Measurements from ENCODE around the gene ZIC5.

ZIC5 gene

DNA sequence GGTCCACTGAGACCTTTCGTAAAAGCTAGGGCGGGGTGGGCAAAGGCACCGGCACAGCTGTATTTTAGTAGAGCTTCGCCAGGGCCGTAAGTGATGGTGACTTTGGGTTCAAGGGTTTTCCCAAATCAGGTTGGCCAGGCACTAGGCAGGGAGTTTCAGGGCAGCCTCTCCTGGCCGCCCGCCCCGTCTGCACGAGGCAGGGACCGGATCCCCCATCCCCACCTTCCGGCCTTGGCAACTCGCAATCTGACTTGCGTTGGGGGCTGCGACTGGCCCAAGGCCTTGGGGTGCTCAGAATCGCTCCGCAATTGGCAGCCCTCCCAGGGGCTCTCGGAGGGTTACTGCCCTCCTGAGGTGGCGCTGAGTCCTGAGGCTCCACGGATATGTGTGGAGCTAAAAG, 4.1 kb upstream of the ZIC5 start:
- no peak for DNase-seq

DNA sequence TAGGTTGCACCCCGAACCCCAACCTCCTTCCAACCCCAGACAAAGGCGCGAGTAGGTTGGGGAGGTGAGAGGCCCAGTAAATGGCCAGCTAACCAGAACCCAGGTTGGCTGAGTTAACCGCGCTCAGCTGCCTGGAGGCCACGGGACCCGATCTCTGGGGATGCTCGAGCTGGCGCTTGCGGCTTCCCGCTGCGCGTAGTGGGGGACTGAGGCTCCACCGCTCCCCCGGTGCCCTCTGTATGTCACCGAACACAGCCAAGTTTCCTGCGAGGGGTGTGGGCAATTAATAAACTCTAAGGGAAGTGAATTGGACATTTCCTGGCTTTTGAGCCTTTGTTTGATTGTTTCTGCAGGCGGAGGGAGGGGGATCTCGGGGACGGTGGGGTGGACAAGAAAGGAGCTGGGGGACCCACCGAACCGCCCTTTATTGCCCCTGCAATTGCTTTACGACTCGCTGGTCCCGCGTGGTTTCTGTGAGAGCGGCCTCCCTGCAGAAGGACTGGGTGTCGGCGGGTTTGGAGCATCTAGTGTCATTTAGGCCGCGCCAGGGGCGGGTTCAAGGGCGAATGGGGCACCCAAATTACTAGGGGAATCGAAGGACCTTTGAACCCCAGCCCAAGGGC, 3.5 kb upstream of the ZIC5 start:
- no peak for DNase-seq

GRCh38 chr13:99974296-99974938, 2.9 kb upstream of the ZIC5 start:
- DNase-seq = no peak

- DNase-seq = no peak
These were observed 2.2 kb upstream of the ZIC5 start for GRCh38 chr13:99973808-99974185.

DNA sequence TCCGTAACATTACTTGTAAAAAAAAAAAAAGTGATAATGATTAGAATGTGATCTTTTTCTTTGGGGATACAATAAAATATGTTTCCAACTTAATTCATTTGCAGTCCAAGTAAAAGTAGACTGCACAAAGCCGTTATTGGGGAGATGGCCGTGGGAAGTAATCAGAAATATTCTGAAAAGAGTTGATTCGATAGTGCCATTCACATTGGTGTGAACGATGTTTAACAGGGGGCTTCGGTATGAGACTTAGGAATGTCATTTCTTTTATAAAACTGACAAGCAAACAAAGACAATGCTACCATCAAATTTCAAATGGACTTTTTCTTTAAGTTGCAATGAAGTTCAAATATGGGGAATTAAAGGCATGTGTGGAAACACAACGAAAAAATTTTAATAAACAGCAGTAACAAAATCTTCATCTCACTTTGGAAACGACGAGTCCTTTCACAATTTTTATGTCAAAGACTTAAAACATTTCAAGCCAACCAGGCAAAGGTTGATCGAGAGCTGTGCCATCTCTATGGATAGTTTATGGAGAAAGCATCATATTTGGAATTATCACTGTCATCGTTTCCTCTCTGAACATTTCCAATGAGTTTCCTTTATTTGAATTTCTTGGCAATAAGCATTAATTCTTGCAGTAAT, 1.7 kb upstream of the ZIC5 start:
- no peak for DNase-seq

DNA sequence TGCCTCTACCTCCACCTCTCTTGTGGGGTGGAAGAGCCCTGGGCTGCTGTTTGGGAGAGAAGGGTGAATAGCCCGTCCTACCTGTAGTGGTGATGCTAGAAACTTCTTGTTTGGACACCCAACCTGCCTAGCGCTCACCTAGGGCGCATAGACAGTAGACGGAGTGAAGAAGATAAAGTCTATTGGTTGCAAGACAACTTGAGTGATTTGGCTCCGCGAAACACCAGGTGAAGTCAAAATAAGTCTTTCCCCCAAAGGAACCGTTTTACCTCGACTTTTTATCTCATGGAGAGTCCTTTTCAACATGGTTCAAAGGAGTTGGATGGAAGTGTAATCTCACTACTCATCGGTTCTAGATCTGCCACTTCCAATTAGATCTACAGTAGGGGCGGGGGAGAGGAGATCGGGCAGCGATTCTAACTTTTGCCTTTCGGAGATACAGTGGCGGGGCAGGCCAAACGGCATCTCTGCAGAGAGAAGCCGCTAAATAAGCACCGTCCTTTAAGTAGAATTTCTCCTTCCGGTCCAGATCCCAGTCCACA, 694 bp upstream of the ZIC5 start:
- no peak for DNase-seq

DNA sequence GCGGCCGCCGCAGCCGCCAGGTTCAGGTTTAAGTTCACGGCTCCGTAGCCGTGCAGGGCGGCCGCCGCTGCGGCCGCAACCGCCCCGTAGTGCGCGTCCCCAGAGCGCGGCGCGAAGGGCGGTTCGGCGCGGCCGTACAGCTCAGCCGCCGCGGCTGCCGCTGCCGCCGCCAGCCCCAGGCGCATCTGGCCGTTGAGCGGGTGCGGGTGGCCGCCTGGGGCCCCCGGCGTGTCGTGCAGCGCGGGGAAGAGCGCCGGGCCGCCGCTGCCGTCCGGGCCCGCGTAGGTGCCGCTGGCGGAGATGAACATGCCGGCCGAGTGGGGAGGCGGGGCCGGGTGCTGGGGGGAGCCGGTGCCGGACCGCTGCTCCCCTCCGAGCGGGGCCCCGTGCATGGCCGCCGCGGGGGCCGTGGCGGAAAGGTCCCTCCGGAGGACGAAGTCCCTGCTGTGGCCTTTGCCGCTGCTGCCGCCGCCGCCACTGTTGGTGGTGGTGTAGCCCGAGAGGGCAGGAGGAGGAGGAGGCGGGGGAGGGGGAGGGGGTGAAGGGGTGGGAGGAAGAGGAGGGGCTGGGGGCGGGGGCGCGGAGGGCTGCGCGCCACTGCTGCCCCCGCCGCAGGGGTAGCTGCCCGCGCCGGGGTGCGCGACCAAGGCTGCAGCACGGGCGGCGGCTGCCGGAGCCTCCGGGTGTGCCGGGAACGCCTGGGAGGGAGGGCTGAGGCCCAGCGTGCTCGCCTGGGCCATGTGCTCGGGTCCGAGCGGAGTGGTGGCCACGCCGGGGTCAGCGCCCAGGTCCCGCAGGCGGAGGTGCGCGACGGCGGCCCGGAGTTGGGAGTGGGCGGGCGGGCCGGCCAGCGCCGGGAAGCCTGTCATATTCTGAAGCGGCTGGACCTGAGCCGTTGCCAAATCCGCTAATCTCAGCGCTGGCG, 654 bp downstream of the ZIC5 start:
- DNase-seq = peak; percentile 18

- DNase-seq = peak; percentile 27
These were observed 1.5 kb downstream of the ZIC5 start for GRCh38 chr13:99969919-99970650.

DNA sequence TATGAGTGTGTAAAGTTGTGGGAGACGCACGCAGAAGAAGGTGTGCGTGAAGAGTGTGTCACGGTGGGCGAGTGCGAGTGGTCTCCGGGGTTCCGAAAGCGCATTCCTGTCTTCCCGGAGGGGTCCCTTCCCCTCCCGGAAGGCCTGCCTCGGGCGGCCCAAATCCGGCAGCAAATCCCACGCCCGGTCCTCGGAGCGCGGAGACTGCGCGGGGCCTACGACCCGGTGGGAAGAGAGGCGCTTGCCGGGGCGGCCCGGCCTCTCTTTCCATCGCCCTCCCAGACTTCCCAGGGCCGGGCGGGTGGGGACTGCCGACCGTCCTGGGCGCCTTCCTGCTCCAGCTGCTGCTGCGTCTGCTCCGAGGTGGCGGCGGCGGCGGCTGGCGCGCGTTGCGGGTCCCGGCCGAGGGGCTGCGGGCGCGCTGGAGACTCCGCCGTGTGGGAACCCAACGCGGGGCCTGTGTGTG, 2.1 kb downstream of the ZIC5 start:
- peak; percentile 19 for DNase-seq

DNA sequence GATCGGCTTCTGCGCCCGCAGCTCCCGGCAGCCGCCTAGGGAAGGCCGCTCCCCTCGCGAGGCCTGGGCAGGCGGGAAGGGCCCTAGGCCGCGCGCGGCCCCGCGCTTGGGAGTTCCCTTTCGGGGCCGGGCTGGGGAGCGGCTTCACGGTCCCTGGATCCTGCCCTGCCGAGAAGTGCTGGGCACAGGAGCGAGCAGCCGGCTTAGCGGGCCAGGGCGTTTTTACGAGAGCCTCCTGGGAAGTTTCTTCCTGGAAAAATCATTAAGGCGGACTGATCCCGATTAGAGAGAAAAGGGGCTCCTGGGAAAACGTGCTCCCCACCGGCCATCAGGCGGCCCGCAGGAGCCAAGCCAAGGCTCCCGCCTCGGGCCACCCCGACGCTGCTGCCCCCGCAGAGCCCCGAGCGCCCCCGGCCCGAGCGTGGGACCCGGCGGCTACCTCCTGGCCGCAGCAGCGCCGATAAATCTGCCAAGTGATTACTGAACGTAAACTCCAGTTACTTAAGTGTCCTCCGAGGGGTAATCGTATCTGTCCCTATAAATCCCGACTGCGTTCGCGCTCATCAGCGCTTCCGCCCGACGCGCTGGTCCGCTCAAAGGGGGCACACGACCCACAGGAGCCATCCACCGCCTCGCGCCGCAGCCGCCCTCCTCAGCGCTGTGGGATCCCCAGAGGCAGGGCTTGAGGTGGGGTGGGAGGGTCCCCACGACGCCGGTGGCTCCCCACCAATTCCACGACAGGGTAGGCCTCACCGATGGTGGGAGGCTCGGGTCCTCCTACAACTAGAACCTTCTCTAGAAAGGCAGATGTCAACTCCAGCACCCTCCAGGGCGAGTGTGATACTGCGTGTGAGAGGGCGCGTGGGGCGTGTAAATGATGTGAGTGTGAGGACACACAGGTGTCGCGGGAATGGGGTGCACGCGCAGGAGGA, 2.8 kb downstream of the ZIC5 start:
- DNase-seq = no peak

DNA sequence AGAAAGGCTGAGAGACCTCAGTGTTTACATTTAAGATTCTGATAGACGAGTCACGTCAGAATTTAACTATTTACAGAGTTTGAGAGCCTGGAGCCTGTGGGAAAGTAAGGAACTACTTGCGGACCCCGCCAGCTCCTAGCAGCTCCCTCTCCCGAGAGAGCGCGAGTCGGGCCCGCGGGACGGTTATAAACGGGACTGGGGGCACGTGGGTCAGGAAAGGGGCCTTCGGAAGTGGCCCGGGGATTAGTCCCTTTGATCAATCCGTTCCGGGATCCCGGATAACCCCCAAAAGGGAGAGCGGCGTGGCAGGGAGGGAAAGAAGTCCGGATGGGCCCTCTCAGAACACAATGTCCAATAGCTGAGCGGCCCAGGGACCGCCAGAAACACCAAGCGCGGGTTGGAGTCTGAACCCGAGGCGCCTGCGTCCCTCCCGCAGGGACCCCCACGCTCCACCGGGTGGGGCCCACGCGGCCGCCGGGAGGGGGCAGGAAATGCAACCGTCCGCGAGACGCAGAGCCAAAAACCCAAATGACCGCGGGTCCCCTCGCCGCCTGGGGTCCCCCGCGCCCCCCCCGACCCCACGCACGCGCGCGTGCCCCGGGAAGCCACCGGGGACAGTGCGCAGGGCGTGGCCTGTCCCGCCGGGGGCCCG, 3.6 kb downstream of the ZIC5 start:
- DNase-seq = no peak

DNA sequence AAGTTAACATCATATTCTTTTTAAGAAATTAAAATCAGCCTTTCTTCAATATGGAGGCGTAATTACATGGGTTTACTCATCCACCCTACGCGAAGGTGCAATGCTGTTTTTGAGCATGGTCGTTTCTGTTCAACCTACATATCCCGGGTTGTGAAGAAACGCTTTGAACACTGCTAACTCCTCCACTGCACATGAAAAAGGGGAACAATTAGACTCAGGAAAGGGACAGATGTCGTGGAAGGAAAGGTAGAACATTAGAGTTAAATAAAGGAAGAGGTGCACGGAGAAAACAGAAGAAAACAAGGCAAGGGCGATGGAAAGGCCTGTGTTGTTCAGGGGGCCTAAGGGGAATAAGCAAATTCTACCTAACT, 4.1 kb downstream of the ZIC5 start:
- no peak for DNase-seq

DNA sequence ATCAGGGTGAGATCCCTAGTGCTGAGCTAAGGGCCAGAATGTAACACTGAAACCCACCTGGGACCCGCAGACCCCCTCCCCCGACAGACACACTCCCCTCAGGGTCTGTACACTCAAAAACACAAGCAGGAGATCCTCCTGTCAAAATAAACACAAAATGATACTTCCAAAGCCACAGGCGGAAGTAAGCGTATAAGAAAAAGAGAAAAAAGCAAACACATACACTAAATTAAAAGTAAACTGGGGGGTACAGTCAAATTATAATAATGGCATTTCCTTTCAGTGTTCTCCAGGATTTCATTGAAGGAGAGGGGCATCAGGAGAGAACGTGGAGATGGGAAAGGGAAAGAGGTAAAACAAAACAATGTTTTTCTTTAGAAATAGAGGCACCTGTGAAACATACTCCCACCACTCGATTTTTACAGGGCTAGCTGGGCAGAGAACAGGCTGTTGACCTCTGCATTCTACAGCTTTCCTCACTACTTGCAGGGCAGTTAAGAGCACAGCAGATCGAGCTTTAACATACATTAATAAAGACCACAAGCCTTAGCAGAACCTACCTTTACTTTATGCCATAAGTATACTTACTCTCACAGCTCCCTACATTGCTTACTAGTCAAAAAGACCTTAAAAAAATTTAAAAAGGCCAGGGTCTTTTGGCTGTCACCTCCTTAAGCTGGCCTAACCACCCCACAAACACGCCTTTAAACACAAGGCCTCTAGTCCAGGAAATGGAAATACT, 5.3 kb downstream of the ZIC5 start:
- DNase-seq = no peak

DNA sequence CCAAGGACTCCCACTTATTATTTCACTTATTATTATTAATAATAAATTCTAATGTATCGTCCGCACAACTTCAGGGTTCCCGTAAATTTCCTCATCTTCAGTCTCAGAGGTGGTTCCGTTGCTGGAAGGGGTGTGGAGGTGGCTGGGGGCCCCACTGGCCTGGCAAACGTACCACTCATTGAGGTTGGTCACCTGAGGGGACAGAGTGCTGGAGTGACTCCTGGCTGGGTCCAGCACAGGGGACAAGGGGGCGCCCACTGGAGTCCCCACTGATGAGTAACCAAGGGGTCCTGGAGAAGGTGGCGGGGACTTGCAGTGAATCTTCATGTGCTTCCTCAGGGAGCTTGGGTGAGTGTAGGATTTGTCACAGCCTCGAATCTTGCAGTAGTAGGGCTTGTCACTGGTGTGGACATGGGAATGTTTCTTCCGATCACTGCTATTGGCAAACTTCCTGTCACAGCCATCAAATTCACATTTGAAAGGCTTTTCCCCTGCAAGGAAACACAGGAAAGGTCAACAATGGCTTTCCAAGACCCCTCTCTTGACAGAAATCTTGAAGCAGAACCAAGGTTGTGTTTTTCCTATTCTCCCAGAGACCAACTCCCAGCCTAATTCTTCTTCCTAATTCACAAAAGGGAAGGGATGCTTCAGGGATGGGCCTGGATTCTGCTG, 6.1 kb downstream of the ZIC5 start:
- DNase-seq = no peak

DNA sequence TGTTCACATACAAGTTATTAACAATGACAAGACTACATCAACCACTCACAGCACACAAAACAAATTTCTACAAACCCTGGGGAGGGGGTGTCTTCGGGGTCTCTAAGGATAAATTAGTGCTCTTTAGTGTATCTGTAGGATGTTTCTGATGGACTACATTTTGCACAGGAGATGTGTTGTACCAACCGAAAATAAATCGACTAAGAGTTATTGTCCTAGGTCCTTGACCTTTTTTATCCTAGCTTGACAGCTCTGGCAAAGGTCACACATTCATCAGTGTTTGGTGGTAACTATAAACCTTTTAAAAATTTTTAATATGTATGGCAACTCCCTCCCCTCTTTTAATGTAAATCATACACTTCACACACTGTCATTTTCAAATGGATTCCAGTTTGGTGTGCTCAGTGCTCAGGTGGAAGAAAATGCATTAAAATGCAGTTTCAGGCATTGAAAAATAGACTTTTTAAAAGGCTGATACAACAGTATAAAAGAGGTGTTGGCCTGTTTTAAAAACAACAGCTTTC, 7.7 kb downstream of the ZIC5 start:
- DNase-seq = no peak

DNA sequence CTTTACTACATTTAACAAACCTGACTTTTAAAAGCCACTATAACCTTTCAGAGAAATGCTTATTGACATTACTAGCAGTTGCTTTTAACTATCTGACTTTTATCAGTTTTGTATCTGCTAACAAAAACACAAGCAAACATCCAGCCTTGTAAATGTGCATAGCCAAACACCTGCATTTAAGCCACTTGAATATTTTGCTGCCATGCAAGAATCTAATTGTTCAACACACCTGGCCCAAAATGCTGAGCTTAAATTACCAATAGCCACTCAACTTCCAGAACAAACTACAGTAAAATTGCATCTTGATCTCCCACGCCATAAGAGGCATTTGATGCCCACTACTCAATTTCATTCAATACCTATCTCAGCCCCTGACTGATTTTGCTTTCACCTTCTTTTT, 9.3 kb downstream of the ZIC5 start:
- no peak for DNase-seq

DNA sequence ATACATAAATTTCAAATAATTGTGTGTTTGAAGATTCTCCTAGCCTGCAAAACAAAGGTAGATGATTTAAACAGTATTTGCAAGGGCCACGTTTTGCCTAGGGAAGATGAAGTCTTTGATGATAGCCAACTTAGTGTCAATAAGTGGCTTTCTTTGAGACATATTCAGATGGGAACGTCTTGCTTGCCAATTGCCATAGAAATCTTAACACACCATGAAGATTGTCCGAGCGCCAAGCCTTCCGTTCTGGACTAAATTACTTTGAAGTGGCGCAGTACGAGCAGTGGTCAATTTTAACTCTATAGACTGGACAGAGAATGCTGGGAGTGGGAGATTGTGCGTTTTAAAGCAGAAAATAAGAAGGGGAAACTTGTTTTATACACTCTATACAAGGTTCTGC, 9.9 kb downstream of the ZIC5 start:
- DNase-seq = no peak

DNA sequence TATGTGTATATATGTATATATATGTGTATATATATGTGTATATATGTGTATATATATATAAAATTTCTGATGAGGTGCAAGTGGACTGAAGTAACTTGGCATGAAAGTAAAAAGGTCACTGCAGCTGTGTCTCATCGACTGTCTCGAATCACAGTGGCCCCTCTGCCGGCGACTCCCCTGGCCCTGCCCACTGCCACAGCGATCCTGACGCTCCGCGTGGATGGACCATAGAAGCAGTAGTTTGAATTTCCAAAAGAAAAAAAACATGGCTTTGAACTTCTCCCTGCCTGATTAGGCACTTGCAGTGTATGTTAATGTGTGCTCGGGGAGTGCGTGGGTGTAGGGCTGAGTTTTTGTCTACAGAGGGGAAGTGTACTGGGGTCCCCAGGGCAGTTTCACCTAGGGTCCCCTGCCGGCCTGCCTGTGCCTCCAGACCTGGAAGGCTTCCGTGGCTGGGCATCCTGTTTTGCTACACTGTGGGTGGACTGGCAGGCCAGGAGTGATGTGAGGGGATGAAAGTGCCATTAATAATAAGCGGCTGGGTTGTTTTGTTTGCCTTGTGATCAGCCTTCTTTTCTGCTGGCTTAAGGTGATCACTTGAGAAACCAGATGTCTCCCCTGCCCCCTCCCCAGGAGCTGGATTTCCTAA, 10.8 kb downstream of the ZIC5 start:
- no peak for DNase-seq
